Neural progenitor cell (in vitro differentiated cells): Measurements from ENCODE around the gene AHSP. TPM values are rescaled to one million over a fixed set of nuclear protein-coding genes. Genes with fewer than 3 reads are reported as not detected.

ENCODE experiments used
- DNase-seq: peaks from one replicate; pipeline ENCODE4 v3.0.0-alpha.2; 2016; ENCODE audit warnings: low spot score
- H2AFZ ChIP-seq: fragments of 200-600 bp; sonication (generic); replicated peaks from 2 replicates; pipeline ENCODE4 v1.6.1; 2016; ENCODE audit warnings: antibody characterized with exemption
- H3F3A ChIP-seq: fragments of 200-600 bp; sonication (generic); 2 replicates; pipeline ENCODE4 v1.6.1; 2016; ENCODE audit warnings: antibody characterized with exemption, low read depth
- H3K27ac ChIP-seq: fragments of 200-600 bp; sonication (generic); 2 replicates; pipeline ENCODE4 v1.5.1; 2016; ENCODE audit warnings: mild to moderate bottlenecking
- H3K27me3 ChIP-seq: fragments of 200-600 bp; sonication (generic); 2 replicates; pipeline ENCODE4 v1.6.1; 2016; ENCODE audit warnings: mild to moderate bottlenecking, moderate library complexity
- H3K36me3 ChIP-seq: fragments of 200-600 bp; sonication (generic); 2 replicates; pipeline ENCODE4 v1.5.1; 2016
- H3K4me1 ChIP-seq: fragments of 200-600 bp; sonication (generic); 2 replicates; pipeline ENCODE4 v1.6.1; 2016; ENCODE audit warnings: mixed run types
- H3K4me2 ChIP-seq: fragments of 200-600 bp; sonication (generic); 2 replicates; pipeline ENCODE4 v1.6.1; 2016
- H3K4me3 ChIP-seq: fragments of 200-600 bp; sonication (generic); 2 replicates; pipeline ENCODE4 v1.5.1; 2016
- H3K79me2 ChIP-seq: fragments of 200-600 bp; sonication (generic); 2 replicates; pipeline ENCODE4 v1.6.1; 2016; ENCODE audit warnings: low read depth
- H3K9ac ChIP-seq: fragments of 200-600 bp; sonication (generic); 2 replicates; pipeline ENCODE4 v1.6.1; 2016
- H3K9me3 ChIP-seq: fragments of 200-600 bp; sonication (generic); 2 replicates; pipeline ENCODE4 v1.5.1; 2016; ENCODE audit warnings: low read depth
- H4K20me1 ChIP-seq: fragments of 200-600 bp; sonication (generic); 2 replicates; pipeline ENCODE4 v1.6.1; 2016; ENCODE audit warnings: low read depth
- H3K27ac Mint-ChIP-seq: 3 replicates; pipeline ENCODE4 v1.8.0; 2021; ENCODE audit warnings: mixed read lengths
- H3K27me3 Mint-ChIP-seq: 2 replicates; pipeline ENCODE4 v1.8.0; 2022; ENCODE audit warnings: low read depth, mild to moderate bottlenecking, inconsistent platforms, moderate library complexity, mixed read lengths; ENCODE audit not compliant: insufficient read depth
- H3K36me3 Mint-ChIP-seq: 3 replicates; pipeline ENCODE4 v1.8.0; 2021; ENCODE audit warnings: mixed read lengths
- H3K4me1 Mint-ChIP-seq: 3 replicates; pipeline ENCODE4 v1.8.0; 2021; ENCODE audit warnings: mixed read lengths
- H3K4me3 Mint-ChIP-seq: 3 replicates; pipeline ENCODE4 v1.8.0; 2021; ENCODE audit warnings: mild to moderate bottlenecking, moderate library complexity, mixed read lengths
- H3K9me3 Mint-ChIP-seq: 3 replicates; pipeline ENCODE4 v1.8.0; 2020; ENCODE audit warnings: mixed read lengths
- EZH2 ChIP-seq: fragments of 200-600 bp; sonication (generic); IDR thresholded peaks from 2 replicates; pipeline ENCODE4 v1.6.1; 2017; ENCODE audit warnings: antibody characterized with exemption, mild to moderate bottlenecking, moderate library complexity
- EZH2phosphoT487 ChIP-seq: fragments of 200-600 bp; sonication (generic); IDR thresholded peaks from 2 replicates; pipeline ENCODE4 v1.6.1; 2017; ENCODE audit warnings: antibody characterized with exemption
- total RNA-seq: library from RNA; depleted of rRNA; stranded (reverse); fragments of >200 nt; gene quantifications from 2 replicates; pipeline ENCODE4 v1.2.3, GENCODE V29; 2015; ENCODE audit warnings: low replicate concordance
- TF ChIP-seq, protein P1 (sequence below): fragments of 200-600 bp; sonication (generic); IDR thresholded peaks from 2 replicates; pipeline ENCODE4 v1.5.1; 2017; ENCODE audit warnings: antibody characterized with exemption, mild to moderate bottlenecking

Gene AHSP
- total RNA-seq, 1 donor from 2014 or later: not detected

DNA sequence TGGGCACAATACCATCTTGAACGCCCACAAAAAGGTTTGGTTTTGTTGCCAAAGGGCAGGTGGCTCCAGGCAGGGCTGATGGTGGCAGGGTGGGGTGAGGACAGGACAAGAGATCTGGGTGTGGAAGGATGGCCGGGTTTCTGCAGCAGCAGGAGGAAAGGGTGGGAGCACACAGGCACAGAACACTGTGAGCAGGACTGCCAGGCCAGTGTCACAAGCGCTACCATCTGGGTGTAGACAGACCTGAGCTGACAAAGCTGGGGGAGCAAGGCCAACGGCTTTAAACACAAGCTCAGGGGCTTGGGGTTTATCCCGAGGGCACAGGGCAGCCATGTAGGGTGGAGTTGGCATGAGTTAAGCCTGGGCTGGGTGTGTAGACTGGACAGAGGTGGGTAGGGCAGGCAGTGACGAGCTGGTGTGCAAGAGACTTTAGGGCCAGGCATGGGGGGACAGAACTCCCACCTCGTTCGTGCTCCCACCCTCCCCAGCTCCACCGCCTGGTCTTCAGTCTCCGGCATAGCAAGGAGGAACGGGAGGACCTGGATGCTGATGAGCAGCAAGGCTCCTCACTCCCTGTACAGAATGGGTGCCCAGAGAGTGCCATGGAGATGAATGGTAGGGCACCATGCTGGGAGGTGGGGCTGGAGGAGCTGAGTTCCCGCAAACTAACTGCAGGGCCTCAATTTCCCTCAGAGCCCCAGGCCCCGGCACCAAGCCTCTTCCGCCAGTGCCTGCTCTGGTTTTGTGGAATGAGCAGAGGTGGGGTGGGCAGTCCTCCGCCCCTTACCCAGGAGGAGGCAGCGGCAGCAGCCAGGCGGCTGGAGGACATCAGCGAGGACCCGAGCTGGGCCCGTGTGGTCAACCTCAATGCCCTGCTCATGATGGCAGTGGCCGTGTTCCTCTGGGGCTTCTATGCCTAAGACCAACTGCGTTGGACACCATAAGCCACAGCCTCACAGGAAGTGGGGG, 37.8 kb upstream of the AHSP start:
- H3K4me3 Mint-ChIP-seq: peak overlapping the region; percentile 64

DNA sequence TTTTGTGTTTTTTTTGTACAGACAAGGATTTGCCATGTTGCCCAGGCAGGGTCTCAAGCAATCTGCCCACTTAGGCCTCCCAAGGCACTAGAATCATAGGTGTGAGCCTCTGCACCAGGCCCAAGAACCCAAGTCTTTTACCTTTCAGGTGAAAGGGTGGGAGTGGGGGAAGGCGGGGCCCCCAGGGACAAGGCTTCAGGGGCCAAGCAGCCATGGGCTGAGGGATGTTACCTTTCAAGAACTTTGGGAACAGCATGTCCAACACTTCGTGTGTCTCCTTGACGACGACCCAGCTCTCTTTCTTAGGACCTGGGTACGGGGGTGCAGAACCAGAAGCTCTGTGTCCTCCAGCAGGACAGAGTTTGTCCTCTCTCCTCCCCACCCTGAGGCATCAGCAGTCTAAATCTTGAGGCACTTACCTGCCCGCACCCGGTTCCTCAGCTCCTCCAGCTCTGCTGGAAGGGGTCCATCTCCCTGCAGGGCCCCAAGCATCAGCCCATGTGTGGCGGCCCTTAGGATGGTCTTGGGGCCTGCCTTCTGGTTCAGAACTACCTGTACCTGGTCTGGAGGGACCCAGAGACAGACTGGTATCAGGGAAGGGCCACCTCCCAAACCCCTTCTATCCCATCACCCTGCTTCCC, 35.8 kb upstream of the AHSP start:
- Histone ChIP-seq H3K4me3 (no peak overlapping the region), H3K4me2 (no peak overlapping the region), H3K36me3 (no peaks in the 10 kb centered on the region), H3K9me3 (no peaks in the 10 kb centered on the region), H3F3A (no peaks in the 10 kb centered on the region), H3K79me2 (no peaks in the 10 kb centered on the region), H3K27ac (no peak overlapping the region), H4K20me1 (peaks cover 22% of the 10 kb centered on the region), H2AFZ (no peak overlapping the region), H3K4me1 (peaks cover 5% of the 10 kb centered on the region), H3K9ac (no peak overlapping the region), H3K27me3 (peaks cover 30% of the 10 kb centered on the region)
- peaks cover 15% of the 10 kb centered on the region for H3K27me3 Mint-ChIP-seq
- H3K9me3 Mint-ChIP-seq: peaks cover 3% of the 10 kb centered on the region
- H3K4me1 Mint-ChIP-seq: no peaks in the 10 kb centered on the region
- DNase-seq: no peak
- peaks cover 15% of the 10 kb centered on the region for H3K36me3 Mint-ChIP-seq
- TF ChIP-seq, protein P1, sequence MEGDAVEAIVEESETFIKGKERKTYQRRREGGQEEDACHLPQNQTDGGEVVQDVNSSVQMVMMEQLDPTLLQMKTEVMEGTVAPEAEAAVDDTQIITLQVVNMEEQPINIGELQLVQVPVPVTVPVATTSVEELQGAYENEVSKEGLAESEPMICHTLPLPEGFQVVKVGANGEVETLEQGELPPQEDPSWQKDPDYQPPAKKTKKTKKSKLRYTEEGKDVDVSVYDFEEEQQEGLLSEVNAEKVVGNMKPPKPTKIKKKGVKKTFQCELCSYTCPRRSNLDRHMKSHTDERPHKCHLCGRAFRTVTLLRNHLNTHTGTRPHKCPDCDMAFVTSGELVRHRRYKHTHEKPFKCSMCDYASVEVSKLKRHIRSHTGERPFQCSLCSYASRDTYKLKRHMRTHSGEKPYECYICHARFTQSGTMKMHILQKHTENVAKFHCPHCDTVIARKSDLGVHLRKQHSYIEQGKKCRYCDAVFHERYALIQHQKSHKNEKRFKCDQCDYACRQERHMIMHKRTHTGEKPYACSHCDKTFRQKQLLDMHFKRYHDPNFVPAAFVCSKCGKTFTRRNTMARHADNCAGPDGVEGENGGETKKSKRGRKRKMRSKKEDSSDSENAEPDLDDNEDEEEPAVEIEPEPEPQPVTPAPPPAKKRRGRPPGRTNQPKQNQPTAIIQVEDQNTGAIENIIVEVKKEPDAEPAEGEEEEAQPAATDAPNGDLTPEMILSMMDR: no peak
- no peak for TF ChIP-seq EZH2
- TF ChIP-seq EZH2phosphoT487: no peak
- no peak overlapping the region for H3K27ac Mint-ChIP-seq
- no peak overlapping the region for H3K4me3 Mint-ChIP-seq

More for the DNA sequence above, 37.8 kb upstream of the AHSP start:
- Histone ChIP-seq H4K20me1 (peaks cover 25% of the 10 kb centered on the region), H3K27ac (no peak overlapping the region), H3K4me2 (no peak overlapping the region), H3K36me3 (no peaks in the 10 kb centered on the region), H3K9ac (no peak overlapping the region), H3K4me3 (no peak overlapping the region), H2AFZ (no peak overlapping the region), H3F3A (no peaks in the 10 kb centered on the region), H3K79me2 (no peaks in the 10 kb centered on the region), H3K4me1 (peaks cover 5% of the 10 kb centered on the region), H3K27me3 (peaks cover 50% of the 10 kb centered on the region), H3K9me3 (no peaks in the 10 kb centered on the region)
- Mint-ChIP-seq H3K4me1 (no peaks in the 10 kb centered on the region), H3K27me3 (peaks cover 33% of the 10 kb centered on the region), H3K9me3 (peaks cover 3% of the 10 kb centered on the region), H3K36me3 (peaks cover 15% of the 10 kb centered on the region), H3K27ac (no peak overlapping the region)
- no peak for DNase-seq
- TF ChIP-seq EZH2 (no peak), EZH2phosphoT487 (no peak)
- TF ChIP-seq, protein P1: no peak

DNA sequence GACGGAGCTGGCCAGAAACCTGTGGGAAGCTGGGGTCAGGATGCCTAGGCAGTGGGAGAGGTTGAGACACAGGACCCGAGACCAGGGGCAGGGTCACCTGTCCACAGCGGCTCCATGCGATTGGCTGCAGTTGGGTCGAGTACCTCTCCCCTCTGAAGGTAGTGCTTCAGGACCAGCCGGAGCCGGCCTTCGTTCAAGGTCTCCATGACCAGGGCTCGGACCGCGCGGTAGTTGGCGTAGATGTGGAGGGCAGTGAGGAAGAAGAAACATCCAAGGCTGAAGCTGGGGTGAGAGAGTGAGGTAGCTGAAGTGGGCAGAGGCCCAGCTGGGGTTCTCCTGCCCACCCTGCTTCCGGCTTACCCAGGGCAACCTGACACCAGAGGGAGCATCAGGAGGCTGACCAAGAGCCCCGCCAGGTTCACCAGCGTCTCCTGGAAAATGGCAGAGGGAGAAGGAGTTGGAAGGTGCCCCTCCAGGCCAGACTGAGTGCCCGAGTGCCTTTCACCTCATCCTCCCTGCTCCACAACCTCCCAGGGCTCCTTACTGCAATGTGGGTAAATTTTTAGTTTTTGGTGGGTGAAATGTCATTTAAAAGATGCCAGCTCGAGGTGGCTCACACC, 34.1 kb upstream of the AHSP start:
- Mint-ChIP-seq H3K27me3 (peaks cover 9% of the 10 kb centered on the region), H3K9me3 (peaks cover 3% of the 10 kb centered on the region), H3K27ac (no peak overlapping the region), H3K4me1 (no peaks in the 10 kb centered on the region), H3K4me3 (no peak overlapping the region), H3K36me3 (peaks cover 23% of the 10 kb centered on the region)
- Histone ChIP-seq H3K9me3 (no peaks in the 10 kb centered on the region), H3K79me2 (no peaks in the 10 kb centered on the region), H3K27me3 (peaks cover 12% of the 10 kb centered on the region), H4K20me1 (peaks cover 13% of the 10 kb centered on the region), H3K4me2 (no peak overlapping the region), H3K4me1 (no peaks in the 10 kb centered on the region), H3F3A (no peaks in the 10 kb centered on the region), H3K27ac (no peak overlapping the region), H3K36me3 (no peaks in the 10 kb centered on the region), H3K9ac (no peak overlapping the region), H3K4me3 (no peak overlapping the region), H2AFZ (no peak overlapping the region)
- TF ChIP-seq, protein P1: no peak
- TF ChIP-seq EZH2phosphoT487 (no peak), EZH2 (no peak)
- DNase-seq: no peak
